NCI-H524 treated with DMSO at 0.1 percent for 48 hours (cell line): ENCODE measurements around the gene FAM98C.

Experiments used
- DNase-seq: peaks from one replicate; lab custom pipeline; 2025; lab: John Stamatoyannopoulos, UW

Gene FAM98C

GRCh38 chr19:38457690-38458405 is 55.0 kb downstream of the FAM98C start:
- no peak for DNase-seq
